CD14-positive monocyte (primary cell): ENCODE data around the gene VWF. TPM values are rescaled to one million over a fixed set of nuclear protein-coding genes. Genes with fewer than 3 reads are reported as not detected.

Source experiments
- DNase-seq, 3 donors: peaks; one replicate each; pipeline ENCODE4 v3.0.0-alpha.2; 2011 to 2022
- H2AFZ ChIP-seq: 2 replicates; pipeline ENCODE4 v1.6.0; 2012; ENCODE audit warnings: mild to moderate bottlenecking, low read depth, low read length, inconsistent platforms; ENCODE audit not compliant: insufficient read depth, poor library complexity, severe bottlenecking
- H3K27ac ChIP-seq, 2 donors: 1 replicate in 1 of 2; 2 replicates in 1 of 2; pipeline ENCODE4 v1.5.1; 2012 to 2013; ENCODE audit warnings: low read length in 2 of 2, control low read depth in 1 of 2, inconsistent platforms in 1 of 2, low read depth in 1 of 2, mild to moderate bottlenecking in 1 of 2
- H3K27me3 ChIP-seq, 2 donors: one replicate each; pipeline versions ENCODE4 v1.6.0 to v1.6.1; 2011 to 2013; ENCODE audit warnings: low read length in 2 of 2; ENCODE audit not compliant: control insufficient read depth in 2 of 2, insufficient read depth in 2 of 2
- H3K36me3 ChIP-seq, 2 donors: replicated peaks in 1 of 2; 1 replicate in 1 of 2; 2 replicates in 1 of 2; pipeline versions ENCODE4 v1.5.1 to v1.6.1; 2012 to 2013; ENCODE audit warnings: low read length in 2 of 2, control low read depth in 1 of 2, inconsistent platforms in 1 of 2, mild to moderate bottlenecking in 1 of 2; ENCODE audit not compliant: insufficient read depth in 2 of 2, control insufficient read depth in 1 of 2
- H3K4me1 ChIP-seq, 2 donors: 1 replicate in 1 of 2; 2 replicates in 1 of 2; pipeline versions ENCODE4 v1.5.1 to v1.6.1; 2012 to 2013; ENCODE audit warnings: low read length in 2 of 2, control low read depth in 1 of 2, inconsistent platforms in 1 of 2, mild to moderate bottlenecking in 1 of 2, moderate library complexity in 1 of 2; ENCODE audit not compliant: insufficient read depth in 2 of 2, control insufficient read depth in 1 of 2
- H3K4me2 ChIP-seq: replicated peaks from 2 replicates; pipeline ENCODE3; 2012; ENCODE audit warnings: low read length, moderate library complexity, mild to moderate bottlenecking; ENCODE audit not compliant: poor library complexity, severe bottlenecking; ENCODE audit errors: extremely low read depth
- H3K4me3 ChIP-seq, 3 experiments: fragments of 200-600 bp in 1 of 3; sonication (generic) in 1 of 3; replicated peaks in 1 of 3; 1 replicate in 2 of 3; 2 replicates in 1 of 3; pipeline ENCODE4 v1.5.1; 2011 to 2013; ENCODE audit warnings: low read length in 3 of 3, mild to moderate bottlenecking in 3 of 3, control low read depth in 2 of 3, low read depth in 2 of 3, inconsistent platforms in 1 of 3, moderate library complexity in 1 of 3
- H3K79me2 ChIP-seq: 2 replicates; pipeline ENCODE4 v1.6.0; 2012; ENCODE audit warnings: mild to moderate bottlenecking, control low read depth, inconsistent platforms, low read length, moderate library complexity; ENCODE audit not compliant: insufficient read depth
- H3K9ac ChIP-seq: 2 replicates; pipeline ENCODE4 v1.6.0; 2017; ENCODE audit warnings: low read length, mild to moderate bottlenecking; ENCODE audit not compliant: insufficient read depth, poor library complexity, severe bottlenecking
- H3K9me3 ChIP-seq, 2 donors: replicated peaks in 1 of 2; 1 replicate in 1 of 2; 2 replicates in 1 of 2; pipeline versions ENCODE4 v1.5.1 to v1.6.1; 2012 to 2013; ENCODE audit warnings: low read length in 2 of 2, control low read depth in 1 of 2; ENCODE audit not compliant: control insufficient read depth in 1 of 2, insufficient read depth in 1 of 2
- H4K20me1 ChIP-seq: 2 replicates; pipeline ENCODE4 v1.6.0; 2012; ENCODE audit warnings: mild to moderate bottlenecking, low read length, control low read depth, moderate library complexity; ENCODE audit not compliant: insufficient read depth
- H3K27ac Mint-ChIP-seq, 7 donors: one replicate each; pipeline ENCODE4 v1.8.0; 2020; ENCODE audit warnings: mild to moderate bottlenecking in 7 of 7, mixed read lengths in 7 of 7, moderate library complexity in 6 of 7, inconsistent platforms in 2 of 7
- H3K27me3 Mint-ChIP-seq, 3 donors: one replicate each; pipeline ENCODE4 v1.8.0; 2021 to 2022; ENCODE audit warnings: low read depth in 3 of 3, mild to moderate bottlenecking in 3 of 3, mixed read lengths in 3 of 3, moderate library complexity in 3 of 3, inconsistent platforms in 1 of 3
- H3K36me3 Mint-ChIP-seq, 2 donors: one replicate each; pipeline ENCODE4 v1.8.0; 2020; ENCODE audit warnings: mixed read lengths in 2 of 2, inconsistent platforms in 1 of 2, mild to moderate bottlenecking in 1 of 2
- H3K4me1 Mint-ChIP-seq: one replicate; pipeline ENCODE4 v1.8.0; 2020; ENCODE audit warnings: mild to moderate bottlenecking, mixed read lengths
- H3K4me3 Mint-ChIP-seq, 2 donors: one replicate each; pipeline ENCODE4 v1.8.0; 2020; ENCODE audit warnings: mild to moderate bottlenecking in 2 of 2, mixed read lengths in 2 of 2, moderate library complexity in 1 of 2
- H3K9me3 Mint-ChIP-seq, 7 donors: one replicate each; pipeline ENCODE4 v1.8.0; 2020 to 2022; ENCODE audit warnings: mixed read lengths in 7 of 7, mild to moderate bottlenecking in 6 of 7, moderate library complexity in 6 of 7, inconsistent platforms in 2 of 7
- WGBS: methylation state at CpG from one replicate; pipeline ENCODE4 v1.1.5; 2013; ENCODE audit warnings: missing lambda C conversion rate; ENCODE audit not compliant: insufficient coverage; 5-methylcytosine and 5-hydroxymethylcytosine counted together
- intact Hi-C, 2 donors: fragments of 100-400 bp; cut with micrococcal nuclease; formaldehyde crosslinking; loops; one replicate each; pipeline versions ENCODE4 v1.15.0 to v1.15.1; 2023
- polyA plus RNA-seq, 3 donors: library from polyadenylated mRNA; depleted of rRNA in 1 of 3; unstranded in 2 of 3; stranded (reverse) in 1 of 3; fragments of 300-500 nt in 2 of 3; fragments of >200 nt in 1 of 3; fragmentation: Illumina TruSeq in 2 of 3; gene quantifications; 1 replicate in 2 of 3; 2 replicates in 1 of 3; pipeline ENCODE4 v1.2.3, GENCODE V29; 2012 to 2021
- TF ChIP-seq, protein P1 (sequence below): fragments of 200-600 bp; IDR thresholded peaks from one replicate; pipeline ENCODE4 v1.8.0; 2022; ENCODE audit warnings: antibody characterized with exemption, mild to moderate bottlenecking

VWF gene
- polyA plus RNA-seq, 3 donors = 0.17 to 0.49 (median 0.48) TPM

DNA sequence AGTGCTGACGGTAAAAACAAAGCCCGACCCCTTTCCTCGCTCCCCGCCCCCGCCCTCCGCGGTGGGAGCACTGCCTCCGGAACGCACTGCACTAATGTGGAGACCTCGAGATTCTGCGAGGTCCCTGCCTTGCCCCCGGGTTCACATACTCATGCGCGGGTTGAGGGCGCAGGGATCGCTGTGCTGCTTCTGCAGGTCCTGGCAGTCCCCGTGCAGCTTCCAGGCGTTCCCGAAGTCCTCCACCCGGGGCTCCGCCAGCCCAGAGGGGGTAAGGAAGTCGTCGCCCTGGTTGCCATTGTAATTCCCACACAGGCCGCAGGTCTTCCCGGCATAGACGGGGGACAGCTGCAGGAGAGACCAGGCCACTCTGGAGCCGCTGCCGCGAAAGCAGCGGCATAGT is 66.8 kb downstream of the VWF start:
- no peaks in the 10 kb centered on the region for H3K36me3 Mint-ChIP-seq
- no peak overlapping the region for H2AFZ ChIP-seq
- H3K36me3 ChIP-seq = no peaks in the 10 kb centered on the region
- peaks cover 22 to 32% (median 23%) of the 10 kb centered on the region in 3 donors for H3K27me3 Mint-ChIP-seq
- peaks cover 2 to 18% of the 10 kb centered on the region in 2 donors for H3K27me3 ChIP-seq
- H4K20me1 ChIP-seq = no peaks in the 10 kb centered on the region
- H3K9me3 ChIP-seq = no peaks in the 10 kb centered on the region
- peak overlapping the region in 1 of 2 donors; percentile 26 for H3K4me3 Mint-ChIP-seq
- TF ChIP-seq, protein P1, sequence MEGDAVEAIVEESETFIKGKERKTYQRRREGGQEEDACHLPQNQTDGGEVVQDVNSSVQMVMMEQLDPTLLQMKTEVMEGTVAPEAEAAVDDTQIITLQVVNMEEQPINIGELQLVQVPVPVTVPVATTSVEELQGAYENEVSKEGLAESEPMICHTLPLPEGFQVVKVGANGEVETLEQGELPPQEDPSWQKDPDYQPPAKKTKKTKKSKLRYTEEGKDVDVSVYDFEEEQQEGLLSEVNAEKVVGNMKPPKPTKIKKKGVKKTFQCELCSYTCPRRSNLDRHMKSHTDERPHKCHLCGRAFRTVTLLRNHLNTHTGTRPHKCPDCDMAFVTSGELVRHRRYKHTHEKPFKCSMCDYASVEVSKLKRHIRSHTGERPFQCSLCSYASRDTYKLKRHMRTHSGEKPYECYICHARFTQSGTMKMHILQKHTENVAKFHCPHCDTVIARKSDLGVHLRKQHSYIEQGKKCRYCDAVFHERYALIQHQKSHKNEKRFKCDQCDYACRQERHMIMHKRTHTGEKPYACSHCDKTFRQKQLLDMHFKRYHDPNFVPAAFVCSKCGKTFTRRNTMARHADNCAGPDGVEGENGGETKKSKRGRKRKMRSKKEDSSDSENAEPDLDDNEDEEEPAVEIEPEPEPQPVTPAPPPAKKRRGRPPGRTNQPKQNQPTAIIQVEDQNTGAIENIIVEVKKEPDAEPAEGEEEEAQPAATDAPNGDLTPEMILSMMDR = no peak
- DNase-seq = no peak
- peaks cover 0 to 8% of the 10 kb centered on the region in 2 donors for H3K4me1 ChIP-seq
- H3K9ac ChIP-seq = no peak overlapping the region
- H3K79me2 ChIP-seq = no peaks in the 10 kb centered on the region
- H3K4me3 ChIP-seq = no peak overlapping the region
- H3K4me1 Mint-ChIP-seq = peaks cover 8% of the 10 kb centered on the region
- no peak overlapping the region for H3K4me2 ChIP-seq
- no peak overlapping the region for H3K27ac Mint-ChIP-seq
- intact Hi-C loops = no loop called here
- no peaks in the 10 kb centered on the region for H3K9me3 Mint-ChIP-seq
- WGBS = 93% methylated on average over 26 of the region's 30 CpGs
- no peak overlapping the region for H3K27ac ChIP-seq

GRCh38 chr12:6056406-6057240 is 67.8 kb downstream of the VWF start:
- peaks cover 0 to 8% of the 10 kb centered on the region in 2 donors for H3K4me1 ChIP-seq
- peaks cover 2 to 18% of the 10 kb centered on the region in 2 donors for H3K27me3 ChIP-seq
- no peak overlapping the region for H3K27ac ChIP-seq
- no peaks in the 10 kb centered on the region for H3K9me3 Mint-ChIP-seq
- WGBS = 18% methylated on average over 44 of the region's 58 CpGs
- no peaks in the 10 kb centered on the region for H3K36me3 ChIP-seq
- intact Hi-C loops = no loop called here
- H3K4me1 Mint-ChIP-seq = peaks cover 10% of the 10 kb centered on the region
- H4K20me1 ChIP-seq = no peaks in the 10 kb centered on the region
- TF ChIP-seq, protein P1 = peak; percentile 28
- H3K9ac ChIP-seq = peak overlapping the region; percentile 17
- H3K27me3 Mint-ChIP-seq = peaks cover 21 to 32% (median 25%) of the 10 kb centered on the region in 3 donors
- H3K27ac Mint-ChIP-seq = peak overlapping the region in 1 of 7 donors; percentile 14
- peak overlapping the region; percentile 69 for H2AFZ ChIP-seq
- peak overlapping the region; percentile 60 to 85 for H3K4me3 Mint-ChIP-seq
- H3K4me3 ChIP-seq = peak overlapping the region in 2 of 3 experiments; percentile 11 to 47
- no peaks in the 10 kb centered on the region for H3K36me3 Mint-ChIP-seq
- H3K9me3 ChIP-seq = no peaks in the 10 kb centered on the region
- no peak for DNase-seq
- no peaks in the 10 kb centered on the region for H3K79me2 ChIP-seq
- H3K4me2 ChIP-seq = peak overlapping the region; percentile 60
